Skeletal muscle tissue (tissue), 4 donors: ENCODE measurements around the gene PAM. TPM values are rescaled to one million over a fixed set of nuclear protein-coding genes. Genes with fewer than 3 reads are reported as not detected.

Source experiments
- H3K27ac ChIP-seq: one replicate; pipeline ENCODE4 v1.7.0; 2013; ENCODE audit warnings: mild to moderate bottlenecking, low read depth, low read length, inconsistent platforms
- H3K27me3 ChIP-seq, 3 donors: one replicate each; pipeline ENCODE4 v1.7.0; 2013; ENCODE audit warnings: low read length in 3 of 3; ENCODE audit not compliant: control insufficient read depth in 3 of 3, insufficient read depth in 3 of 3
- H3K36me3 ChIP-seq, 3 donors: one replicate each; pipeline ENCODE4 v1.7.0; 2013; ENCODE audit warnings: low read length in 3 of 3; ENCODE audit not compliant: control insufficient read depth in 3 of 3, insufficient read depth in 3 of 3
- H3K4me1 ChIP-seq, 3 donors: one replicate each; pipeline ENCODE4 v1.7.0; 2013; ENCODE audit warnings: low read length in 3 of 3, mild to moderate bottlenecking in 3 of 3; ENCODE audit not compliant: control insufficient read depth in 3 of 3, insufficient read depth in 3 of 3
- H3K4me3 ChIP-seq, 3 donors: one replicate each; pipeline ENCODE4 v1.7.0; 2013; ENCODE audit warnings: low read length in 3 of 3
- H3K9ac ChIP-seq, 3 donors: one replicate each; pipeline ENCODE4 v1.7.0; 2013; ENCODE audit warnings: low read length in 3 of 3, mild to moderate bottlenecking in 3 of 3, moderate library complexity in 2 of 3, low read depth in 1 of 3
- H3K9me3 ChIP-seq, 3 donors: one replicate each; pipeline ENCODE4 v1.7.0; 2013; ENCODE audit warnings: low read length in 3 of 3; ENCODE audit not compliant: control insufficient read depth in 3 of 3
- total RNA-seq: library from RNA; depleted of rRNA; stranded (reverse); fragments of >200 nt; gene quantifications from one replicate; pipeline ENCODE4 v1.2.3, GENCODE V29; 2014
- donor health status: Osteomylitis.

Gene PAM
- total RNA-seq, 1 donor from 2014 or later, result 95.5 TPM

DNA sequence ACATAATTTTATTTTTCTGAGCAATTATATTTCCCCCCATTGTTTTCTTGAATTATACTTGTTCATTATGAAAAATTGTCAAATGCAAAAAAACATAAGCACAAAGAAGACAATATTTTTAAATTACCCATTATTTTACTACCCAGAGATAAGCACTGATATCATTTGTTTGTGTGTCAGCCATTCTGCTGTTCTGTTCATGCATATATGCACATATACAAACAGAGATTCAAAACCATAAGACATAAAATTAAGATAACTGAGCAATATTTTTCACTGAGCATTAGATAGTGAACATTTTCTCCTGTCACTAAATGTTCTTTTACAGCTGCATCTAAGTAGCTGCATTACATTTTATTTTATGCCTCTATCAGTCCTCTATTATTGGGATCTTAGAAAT, 35.6 kb downstream of the PAM start:
- Histone ChIP-seq H3K9ac (no peak overlapping the region), H3K27ac (no peak overlapping the region), H3K9me3 (no peaks in the 10 kb centered on the region), H3K4me1 (peaks cover 0 to 17% (median 12%) of the 10 kb centered on the region in 3 donors), H3K36me3 (no peaks in the 10 kb centered on the region), H3K27me3 (no peaks in the 10 kb centered on the region), H3K4me3 (no peak overlapping the region)

DNA sequence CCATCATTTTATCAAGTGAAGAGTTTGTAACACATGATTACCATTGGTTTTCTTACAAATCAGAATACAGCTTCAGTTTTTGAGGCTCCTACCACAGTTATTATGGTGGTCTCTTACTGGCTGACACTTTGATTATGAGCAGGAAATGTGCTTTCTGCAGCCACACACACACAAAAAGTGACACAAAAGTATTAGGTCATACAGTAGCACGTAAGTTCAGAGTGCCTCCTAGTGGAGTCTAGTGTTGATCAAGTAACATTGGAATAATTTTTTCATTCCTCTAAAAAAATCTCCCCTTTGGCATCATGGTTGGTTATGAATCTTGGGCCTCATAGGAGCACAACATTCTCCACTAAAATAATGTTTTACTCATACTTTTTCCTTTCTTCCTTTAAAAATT, 37.6 kb downstream of the PAM start:
- Histone ChIP-seq H3K27ac (no peak overlapping the region), H3K36me3 (no peaks in the 10 kb centered on the region), H3K9me3 (no peaks in the 10 kb centered on the region), H3K4me3 (no peak overlapping the region), H3K27me3 (no peaks in the 10 kb centered on the region), H3K9ac (no peak overlapping the region), H3K4me1 (peaks cover 4 to 18% (median 14%) of the 10 kb centered on the region in 3 donors)

DNA sequence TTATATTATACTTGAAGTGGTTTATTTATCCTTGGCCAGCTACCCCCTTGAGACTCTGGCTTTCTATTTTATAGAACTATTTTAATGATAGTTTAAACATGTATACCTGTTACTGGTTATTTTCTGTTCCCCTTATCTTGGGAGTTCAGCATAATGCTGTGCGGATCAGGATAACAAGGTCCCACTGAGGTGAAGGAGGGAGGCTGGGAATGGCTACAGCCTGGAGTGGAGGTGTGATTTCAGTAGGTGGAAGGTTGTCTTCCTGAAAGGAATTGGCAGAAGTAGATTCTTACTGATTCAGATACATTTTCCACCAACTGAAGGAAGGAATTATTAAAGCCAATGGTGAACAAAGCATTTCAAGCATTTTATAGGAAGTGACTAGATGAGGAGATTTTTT, 38.9 kb downstream of the PAM start:
- Histone ChIP-seq H3K27ac (no peak overlapping the region), H3K36me3 (no peaks in the 10 kb centered on the region), H3K4me3 (no peak overlapping the region), H3K9me3 (no peaks in the 10 kb centered on the region), H3K9ac (no peak overlapping the region), H3K27me3 (no peaks in the 10 kb centered on the region), H3K4me1 (peaks cover 12 to 29% (median 14%) of the 10 kb centered on the region in 3 donors)

DNA sequence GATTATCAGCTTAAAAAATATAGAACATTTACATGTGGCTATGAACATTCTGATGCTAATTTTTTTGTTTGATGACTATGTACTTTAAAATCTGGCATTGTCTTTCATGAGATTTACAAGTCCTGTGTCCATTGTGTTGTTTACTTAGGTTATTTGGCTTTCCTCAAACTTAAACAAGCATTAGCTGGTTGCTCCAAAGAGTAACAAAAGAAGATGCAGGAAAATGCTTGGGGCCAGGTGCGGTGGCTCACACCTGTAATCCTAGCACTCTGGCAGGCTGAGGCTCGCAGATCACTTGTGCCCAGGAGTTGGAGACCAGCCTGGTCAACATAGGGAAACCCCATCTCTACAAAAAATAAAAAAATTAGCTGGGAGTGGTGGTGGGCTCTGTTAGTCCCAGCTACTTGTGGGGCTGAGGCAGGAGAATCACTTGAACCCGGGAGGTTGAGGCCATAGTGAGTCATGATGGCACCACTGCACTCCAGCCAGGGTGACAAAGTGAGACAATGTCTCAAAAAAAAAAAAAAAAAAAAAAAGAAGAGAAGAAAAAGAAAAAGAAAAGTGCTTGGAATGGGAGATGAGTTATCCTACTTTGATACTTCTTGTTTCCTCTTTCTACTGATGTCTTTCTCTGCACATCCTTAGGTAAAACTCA, 39.7 kb downstream of the PAM start:
- H3K9me3 ChIP-seq, result no peaks in the 10 kb centered on the region
- H3K36me3 ChIP-seq, result no peaks in the 10 kb centered on the region
- H3K4me3 ChIP-seq, result peak overlapping the region; percentile 42 to 61 (median 52)
- H3K4me1 ChIP-seq, result peaks cover 13 to 34% (median 17%) of the 10 kb centered on the region in 3 donors
- H3K27ac ChIP-seq, result peak overlapping the region; percentile 81
- H3K27me3 ChIP-seq, result no peaks in the 10 kb centered on the region
- H3K9ac ChIP-seq, result peak overlapping the region; percentile 61 to 75 (median 75)

DNA sequence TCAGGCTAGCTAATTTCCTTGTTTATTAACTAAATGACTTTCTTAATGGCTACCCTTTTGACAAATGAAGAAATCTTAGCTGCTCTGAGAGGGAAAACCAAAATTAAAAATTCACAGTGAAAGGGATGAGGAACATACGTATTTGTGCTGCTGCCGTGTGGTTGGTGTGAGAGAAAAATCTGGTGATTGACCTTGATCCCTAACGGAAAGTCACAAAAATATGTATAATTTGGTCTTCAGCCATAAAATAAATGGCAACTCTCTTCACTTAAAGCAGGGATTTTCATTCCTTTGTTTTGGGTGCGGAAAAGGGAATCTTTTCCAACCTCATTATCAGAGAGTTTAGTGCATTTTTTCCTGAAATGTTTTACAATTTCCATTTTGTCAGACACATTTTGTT, 40.4 kb downstream of the PAM start:
- Histone ChIP-seq H3K4me1 (peaks cover 11 to 33% (median 20%) of the 10 kb centered on the region in 3 donors), H3K27ac (peak overlapping the region; percentile 81)

DNA sequence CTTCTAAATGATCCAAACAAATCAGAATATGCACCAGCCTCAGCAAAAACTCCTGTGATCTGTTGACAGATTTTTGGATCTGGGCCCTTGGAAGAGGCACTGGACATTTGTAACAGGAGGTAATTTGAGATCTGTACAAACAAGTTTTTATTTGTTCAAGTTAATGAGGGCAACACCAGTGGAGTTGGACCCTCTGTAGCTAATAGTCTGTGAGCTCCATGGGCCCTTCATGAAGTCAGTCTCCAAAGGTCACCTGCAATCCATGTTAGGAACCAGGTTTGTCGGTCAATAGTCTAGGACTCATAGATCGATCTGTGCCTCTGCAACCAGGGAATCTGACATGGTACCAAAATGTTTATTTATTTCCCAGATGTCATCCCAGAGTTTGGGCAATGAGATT, 40.9 kb downstream of the PAM start:
- no peaks in the 10 kb centered on the region for H3K36me3 ChIP-seq
- peak overlapping the region; percentile 6 to 61 (median 9) for H3K4me3 ChIP-seq
- no peaks in the 10 kb centered on the region for H3K9me3 ChIP-seq
- peaks cover 10 to 33% (median 20%) of the 10 kb centered on the region in 3 donors for H3K4me1 ChIP-seq
- H3K27me3 ChIP-seq, result no peaks in the 10 kb centered on the region
- H3K27ac ChIP-seq, result peak overlapping the region; percentile 81
- peak overlapping the region; percentile 61 to 75 (median 75) for H3K9ac ChIP-seq

More for the DNA sequence above, 40.4 kb downstream of the PAM start:
- Histone ChIP-seq H3K27me3 (no peaks in the 10 kb centered on the region), H3K36me3 (no peaks in the 10 kb centered on the region), H3K4me3 (peak overlapping the region; percentile 42 to 61 (median 52)), H3K9me3 (no peaks in the 10 kb centered on the region), H3K9ac (peak overlapping the region; percentile 61 to 75 (median 75))

DNA sequence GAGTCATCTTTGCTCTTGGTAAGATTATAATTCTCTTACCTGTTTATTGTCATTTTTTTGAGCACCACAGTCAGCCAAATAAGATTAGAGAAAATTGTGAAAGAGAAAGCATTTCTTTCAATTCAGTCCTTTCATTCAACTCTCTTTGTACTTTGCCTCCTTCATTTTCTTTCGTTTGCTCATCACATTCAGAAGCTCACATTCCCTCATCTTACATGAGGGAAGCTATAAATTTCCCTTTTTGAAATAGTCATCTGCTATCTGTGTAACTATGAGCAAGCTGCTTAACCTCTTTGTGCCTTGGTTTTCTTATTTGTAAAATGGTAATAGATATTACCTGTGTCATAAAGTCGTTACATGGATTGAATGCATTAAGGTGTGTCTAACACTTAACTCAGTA, 41.4 kb downstream of the PAM start:
- Histone ChIP-seq H3K27me3 (no peaks in the 10 kb centered on the region), H3K9ac (peak overlapping the region; percentile 5 to 75 (median 45)), H3K9me3 (no peaks in the 10 kb centered on the region), H3K4me3 (peak overlapping the region; percentile 6 to 61 (median 9)), H3K27ac (peak overlapping the region; percentile 81), H3K4me1 (peaks cover 10 to 30% (median 20%) of the 10 kb centered on the region in 3 donors), H3K36me3 (no peaks in the 10 kb centered on the region)

DNA sequence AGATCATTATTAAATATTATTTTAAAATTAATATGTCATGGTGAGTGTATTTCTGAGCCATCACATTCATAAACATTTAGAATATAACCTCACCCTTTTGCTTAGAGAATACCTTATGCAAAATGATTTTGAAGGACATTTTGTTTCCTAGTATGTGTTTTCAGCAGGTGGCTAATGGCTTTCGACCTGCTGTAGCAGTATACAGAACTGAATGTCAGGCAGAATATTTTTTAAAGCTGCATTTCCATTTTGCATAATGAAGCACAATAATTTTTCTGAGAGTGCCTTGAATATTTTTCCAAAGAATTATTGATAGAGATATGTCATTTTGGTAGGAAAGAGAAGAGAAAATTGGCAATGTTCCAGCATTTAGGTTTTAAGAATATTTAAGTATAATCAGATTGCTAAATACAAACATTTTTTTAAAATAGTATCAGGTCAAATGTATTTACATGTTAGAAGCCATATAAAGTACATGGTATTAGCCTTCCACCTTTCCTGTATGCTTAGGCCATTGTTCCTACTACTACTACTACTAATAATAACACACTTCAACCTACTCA, 42.3 kb downstream of the PAM start:
- Histone ChIP-seq H3K27ac (peak overlapping the region; percentile 81), H3K4me3 (no peak overlapping the region), H3K36me3 (no peaks in the 10 kb centered on the region), H3K9ac (no peak overlapping the region), H3K27me3 (no peaks in the 10 kb centered on the region), H3K9me3 (no peaks in the 10 kb centered on the region), H3K4me1 (peaks cover 10 to 30% (median 20%) of the 10 kb centered on the region in 3 donors)

DNA sequence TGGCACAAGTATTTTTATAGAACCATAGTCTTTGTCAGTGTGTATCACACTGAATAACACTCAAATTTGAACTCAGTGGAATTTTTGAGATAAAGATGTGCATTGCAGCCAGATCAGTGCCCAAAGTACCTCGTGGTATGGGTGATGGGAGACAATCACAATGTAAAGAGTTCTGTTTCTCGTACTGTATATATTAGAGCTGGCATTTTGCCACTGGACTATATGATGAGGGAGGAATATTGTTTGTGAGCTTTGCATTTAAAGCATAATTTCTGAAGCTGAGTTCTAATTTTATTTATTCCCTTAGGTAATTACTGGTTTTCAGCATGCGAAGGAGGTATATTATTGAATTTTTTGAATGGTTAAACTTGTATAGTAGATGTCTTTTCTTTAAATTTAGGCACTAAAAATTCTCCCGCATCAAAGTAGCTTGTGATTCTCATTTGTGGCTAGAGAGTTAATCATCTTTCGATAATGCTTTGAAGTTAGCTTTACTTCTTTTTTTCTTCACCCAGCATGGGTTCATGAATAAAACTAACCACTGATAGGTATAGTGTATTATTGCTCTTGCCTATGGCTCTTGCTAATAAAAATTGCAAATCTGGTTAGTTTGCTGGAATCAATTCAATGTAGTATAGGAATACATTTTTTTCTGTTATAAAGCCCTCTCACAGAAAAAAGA, 43.1 kb downstream of the PAM start:
- Histone ChIP-seq H3K27ac (peak overlapping the region; percentile 81), H3K36me3 (no peaks in the 10 kb centered on the region), H3K4me3 (no peak overlapping the region), H3K4me1 (peaks cover 10 to 30% (median 20%) of the 10 kb centered on the region in 3 donors), H3K27me3 (no peaks in the 10 kb centered on the region), H3K9ac (peak overlapping the region in 1 of 3 donors; percentile 28), H3K9me3 (no peaks in the 10 kb centered on the region)

DNA sequence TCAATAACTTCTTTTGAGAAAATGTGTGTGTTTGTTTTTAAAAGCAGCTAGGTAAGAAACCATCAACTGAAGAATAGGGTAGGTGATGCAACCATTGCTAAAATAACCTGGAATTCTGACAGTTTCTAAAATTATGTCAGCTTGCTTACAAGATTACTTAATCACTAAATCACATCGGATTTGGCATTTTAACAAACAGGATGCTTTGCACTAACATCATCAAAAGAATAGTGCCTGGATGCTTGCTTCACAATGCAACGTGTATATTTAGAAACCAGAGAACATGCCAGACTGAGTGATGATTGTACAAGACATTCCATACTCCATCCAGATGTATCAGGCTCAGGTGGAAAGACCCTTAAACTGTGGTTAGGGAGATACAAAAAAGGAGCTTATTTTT, 43.9 kb downstream of the PAM start:
- Histone ChIP-seq H3K36me3 (no peaks in the 10 kb centered on the region), H3K27me3 (no peaks in the 10 kb centered on the region), H3K9me3 (no peaks in the 10 kb centered on the region), H3K9ac (peak overlapping the region in 1 of 3 donors; percentile 28), H3K4me1 (peaks cover 10 to 29% (median 20%) of the 10 kb centered on the region in 3 donors), H3K4me3 (no peak overlapping the region), H3K27ac (peak overlapping the region; percentile 54)
